ENCODE measurements around the gene WDR33.

GRCh38 chr2:127721311-127721977, 89.5 kb downstream of the WDR33 start:
- TF ChIP-seq SNAI2 (CRISPR knock-in tag; IDR thresholded peaks at IDR 0.05), result no peak
- TF ChIP-seq OSR1 (CRISPR knock-in tag; IDR thresholded peaks at IDR 0.05), result no peak
- TF ChIP-seq ESRRG (CRISPR knock-in tag; IDR thresholded peaks at IDR 0.05), result no peak
- no peak for TF ChIP-seq ARNTL (CRISPR knock-in tag; IDR thresholded peaks at IDR 0.05; ENCODE audit: borderline replicate concordance, low read depth)
- TF ChIP-seq ISL1 (CRISPR knock-in tag; IDR thresholded peaks at IDR 0.05), result no peak
- TF ChIP-seq, protein P1, sequence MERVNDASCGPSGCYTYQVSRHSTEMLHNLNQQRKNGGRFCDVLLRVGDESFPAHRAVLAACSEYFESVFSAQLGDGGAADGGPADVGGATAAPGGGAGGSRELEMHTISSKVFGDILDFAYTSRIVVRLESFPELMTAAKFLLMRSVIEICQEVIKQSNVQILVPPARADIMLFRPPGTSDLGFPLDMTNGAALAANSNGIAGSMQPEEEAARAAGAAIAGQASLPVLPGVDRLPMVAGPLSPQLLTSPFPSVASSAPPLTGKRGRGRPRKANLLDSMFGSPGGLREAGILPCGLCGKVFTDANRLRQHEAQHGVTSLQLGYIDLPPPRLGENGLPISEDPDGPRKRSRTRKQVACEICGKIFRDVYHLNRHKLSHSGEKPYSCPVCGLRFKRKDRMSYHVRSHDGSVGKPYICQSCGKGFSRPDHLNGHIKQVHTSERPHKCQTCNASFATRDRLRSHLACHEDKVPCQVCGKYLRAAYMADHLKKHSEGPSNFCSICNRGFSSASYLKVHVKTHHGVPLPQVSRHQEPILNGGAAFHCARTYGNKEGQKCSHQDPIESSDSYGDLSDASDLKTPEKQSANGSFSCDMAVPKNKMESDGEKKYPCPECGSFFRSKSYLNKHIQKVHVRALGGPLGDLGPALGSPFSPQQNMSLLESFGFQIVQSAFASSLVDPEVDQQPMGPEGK (CRISPR knock-in tag; IDR thresholded peaks at IDR 0.05; ENCODE audit: borderline replicate concordance), result no peak
- no peak for TF ChIP-seq GLIS3 (CRISPR knock-in tag; IDR thresholded peaks at IDR 0.05)
- TF ChIP-seq, protein P2, sequence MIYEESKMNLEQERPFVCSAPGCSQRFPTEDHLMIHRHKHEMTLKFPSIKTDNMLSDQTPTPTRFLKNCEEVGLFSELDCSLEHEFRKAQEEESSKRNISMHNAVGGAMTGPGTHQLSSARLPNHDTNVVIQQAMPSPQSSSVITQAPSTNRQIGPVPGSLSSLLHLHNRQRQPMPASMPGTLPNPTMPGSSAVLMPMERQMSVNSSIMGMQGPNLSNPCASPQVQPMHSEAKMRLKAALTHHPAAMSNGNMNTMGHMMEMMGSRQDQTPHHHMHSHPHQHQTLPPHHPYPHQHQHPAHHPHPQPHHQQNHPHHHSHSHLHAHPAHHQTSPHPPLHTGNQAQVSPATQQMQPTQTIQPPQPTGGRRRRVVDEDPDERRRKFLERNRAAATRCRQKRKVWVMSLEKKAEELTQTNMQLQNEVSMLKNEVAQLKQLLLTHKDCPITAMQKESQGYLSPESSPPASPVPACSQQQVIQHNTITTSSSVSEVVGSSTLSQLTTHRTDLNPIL (CRISPR knock-in tag; IDR thresholded peaks at IDR 0.05; ENCODE audit: low read depth), result no peak
- no peak for TF ChIP-seq ZFP30 (CRISPR knock-in tag; IDR thresholded peaks at IDR 0.05)
- TF ChIP-seq ZNF70 (CRISPR knock-in tag; IDR thresholded peaks at IDR 0.05), result no peak

All from SK-N-SH treated with all-trans-retinoic acid at 6 μM for 48 hours (cell line).